Measurements from ENCODE around the gene ADARB2.
A peak's percentile ranks its signal among the peaks of the same experiment; 100 is the strongest.

ADARB2 gene

GRCh38 chr10:1264001-1264400 lies 473.3 kb downstream of the ADARB2 start:
- TF ChIP-seq CTCF (IDR thresholded peaks at IDR 0.05) = no peak
- H3K9me3 ChIP-seq = no peaks in the 10 kb centered on the region

GRCh38 chr10:1257274-1257673 lies 480.1 kb downstream of the ADARB2 start:
- Histone ChIP-seq H3K27me3 (peaks cover 50% of the 10 kb centered on the region), H3K4me1 (ENCODE audit: control insufficient read depth in 1 of 2, insufficient read depth in 1 of 2, low read depth in 1 of 2, low read length in 1 of 2) (peaks cover 25 to 37% of the 10 kb centered on the region in 2 experiments), H3K9me3 (no peaks in the 10 kb centered on the region), H3K36me3 (no peaks in the 10 kb centered on the region), H3K4me3 (ENCODE audit: low read depth in 1 of 2, low read length in 1 of 2) (no peak overlapping the region), H3K27ac (no peak overlapping the region)
- TF ChIP-seq CTCF (IDR thresholded peaks at IDR 0.05) = no peak

More at GRCh38 chr10:1264001-1264400, 473.3 kb downstream of the ADARB2 start:
- Histone ChIP-seq H3K27me3 (peaks cover 3% of the 10 kb centered on the region), H3K4me3 (ENCODE audit: low read depth in 1 of 2, low read length in 1 of 2) (no peak overlapping the region), H3K4me1 (ENCODE audit: control insufficient read depth in 1 of 2, insufficient read depth in 1 of 2, low read depth in 1 of 2, low read length in 1 of 2) (peaks cover 2 to 5% of the 10 kb centered on the region in 2 experiments), H3K36me3 (no peaks in the 10 kb centered on the region), H3K27ac (no peak overlapping the region)

GRCh38 chr10:1256432-1256725 lies 480.9 kb downstream of the ADARB2 start:
- Histone ChIP-seq H3K27me3 (peaks cover 50% of the 10 kb centered on the region), H3K9me3 (no peaks in the 10 kb centered on the region), H3K4me3 (ENCODE audit: low read depth in 1 of 2, low read length in 1 of 2) (no peak overlapping the region), H3K36me3 (no peaks in the 10 kb centered on the region), H3K4me1 (ENCODE audit: control insufficient read depth in 1 of 2, insufficient read depth in 1 of 2, low read depth in 1 of 2, low read length in 1 of 2) (peaks cover 32 to 46% of the 10 kb centered on the region in 2 experiments), H3K27ac (no peak overlapping the region)
- no peak for TF ChIP-seq CTCF (IDR thresholded peaks at IDR 0.05)

- no peak overlapping the region for H3K4me3 ChIP-seq (ENCODE audit: low read depth in 1 of 2, low read length in 1 of 2)
- no peak for TF ChIP-seq CTCF (IDR thresholded peaks at IDR 0.05)
- H3K27ac ChIP-seq = peak overlapping the region; percentile 55
- H3K4me1 ChIP-seq (ENCODE audit: control insufficient read depth in 1 of 2, insufficient read depth in 1 of 2, low read depth in 1 of 2, low read length in 1 of 2) = peaks cover 32 to 46% of the 10 kb centered on the region in 2 experiments
- peaks cover 50% of the 10 kb centered on the region for H3K27me3 ChIP-seq
- no peaks in the 10 kb centered on the region for H3K36me3 ChIP-seq
- no peaks in the 10 kb centered on the region for H3K9me3 ChIP-seq
Measured at GRCh38 chr10:1255600-1256431, 481.5 kb downstream of the ADARB2 start.

GRCh38 chr10:1255118-1255517 lies 482.2 kb downstream of the ADARB2 start:
- Histone ChIP-seq H3K27me3 (peaks cover 50% of the 10 kb centered on the region), H3K9me3 (no peaks in the 10 kb centered on the region)

More at GRCh38 chr10:1255118-1255517, 482.2 kb downstream of the ADARB2 start:
- H3K4me1 ChIP-seq (ENCODE audit: control insufficient read depth in 1 of 2, insufficient read depth in 1 of 2, low read depth in 1 of 2, low read length in 1 of 2) = peaks cover 32 to 46% of the 10 kb centered on the region in 2 experiments
- TF ChIP-seq CTCF (IDR thresholded peaks at IDR 0.05) = no peak
- peak overlapping the region; percentile 55 for H3K27ac ChIP-seq
- H3K36me3 ChIP-seq = no peaks in the 10 kb centered on the region
- no peak overlapping the region for H3K4me3 ChIP-seq (ENCODE audit: low read depth in 1 of 2, low read length in 1 of 2)
